Sigmoid colon (tissue), 7 donors: ENCODE measurements around the gene RPS6KL1. TPM values are rescaled to one million over a fixed set of nuclear protein-coding genes. Genes with fewer than 3 reads are reported as not detected.

Source experiments
- DNase-seq: peaks from one replicate; pipeline ENCODE4 v3.0.0-alpha.2; 2019
- H3K27ac ChIP-seq, 4 donors: fragments of 200-600 bp; sonication (generic); one replicate each; pipeline ENCODE4 v1.5.1; 2016 to 2019; ENCODE audit warnings: mild to moderate bottlenecking in 1 of 4
- H3K27me3 ChIP-seq, 3 donors: fragments of 200-600 bp; sonication (generic); one replicate each; pipeline ENCODE4 v1.5.1; 2019; ENCODE audit warnings: mild to moderate bottlenecking in 1 of 3
- H3K36me3 ChIP-seq, 4 donors: fragments of 200-600 bp; sonication (generic); one replicate each; pipeline ENCODE4 v1.5.1; 2016 to 2019
- H3K4me1 ChIP-seq, 4 donors: fragments of 200-600 bp; sonication (generic); one replicate each; pipeline ENCODE4 v1.5.1; 2017 to 2019
- H3K4me3 ChIP-seq, 4 donors: fragments of 200-600 bp; sonication (generic); one replicate each; pipeline ENCODE4 v1.5.1; 2017 to 2019; ENCODE audit warnings: mild to moderate bottlenecking in 2 of 4, moderate library complexity in 1 of 4
- H3K9me3 ChIP-seq, 4 donors: fragments of 200-600 bp in 3 of 4; sonication (generic) in 3 of 4; one replicate each; pipeline versions ENCODE4 v1.5.1 to v1.6.1; 2013 to 2019
- CTCF ChIP-seq, 4 experiments: fragments of 450-650 bp in 3 of 4; fragments of 200-600 bp in 1 of 4; IDR thresholded peaks; one replicate each; pipeline ENCODE4 v1.5.1; 2016 to 2019; ENCODE audit warnings: antibody characterized with exemption in 4 of 4, mild to moderate bottlenecking in 3 of 4, moderate library complexity in 2 of 4
- EP300 ChIP-seq, 4 donors: sonication (generic); formaldehyde crosslinking; IDR thresholded peaks; one replicate each; pipeline ENCODE4 v1.6.1; 2017; ENCODE audit warnings: antibody characterized with exemption in 4 of 4
- POLR2A ChIP-seq, 2 donors: fragments of 450-650 bp; IDR thresholded peaks; one replicate each; pipeline ENCODE4 v1.6.1; 2016; ENCODE audit warnings: antibody characterized with exemption in 2 of 2, mild to moderate bottlenecking in 2 of 2, moderate library complexity in 2 of 2
- POLR2AphosphoS5 ChIP-seq, 4 donors: sonication (generic); formaldehyde crosslinking; IDR thresholded peaks; one replicate each; pipeline ENCODE4 v1.6.1; 2017; ENCODE audit warnings: antibody characterized with exemption in 4 of 4
- WGBS, 2 donors: extraction: QIAGEN DNeasy Blood & Tissue Kit; methylation state at CpG; one replicate each; pipeline ENCODE4 v1.1.7; 2013; 5-methylcytosine and 5-hydroxymethylcytosine counted together
- intact Hi-C: fragments of 100-400 bp; cut with DNase I; formaldehyde crosslinking; loops from one replicate; pipeline ENCODE4 v1.15.1; 2023
- polyA plus RNA-seq, 3 donors: library from polyadenylated mRNA; stranded (reverse); fragments of 200-250 nt; gene quantifications; one replicate each; pipeline ENCODE4 v1.2.3, GENCODE V29; 2013
- total RNA-seq, 4 donors: library from RNA; depleted of rRNA; stranded (reverse); fragments of >200 nt; gene quantifications; one replicate each; pipeline ENCODE4 v1.1.0, GENCODE V29; 2016
- donor health status: healthy with polysubstance abuse.
- donor health status: Bipolar disorder and iron deficiency.
- donor health status: healthy.

RPS6KL1 gene
- total RNA-seq = 10 to 100 TPM in 1 of 4 donors, 1 to 10 TPM in 3; 4.6 to 11.1 (median 6.7) TPM
- 1 to 10 TPM; 1.8 to 4.0 (median 2.8) TPM for polyA plus RNA-seq

GRCh38 chr14:74922752-74923401 is at the start of gene RPS6KL1:
Gene RPS6KL1, minus strand, starts transcription at chr14:74923260. Its CDS starts 1,719 bp downstream, at chr14:74921541.
- no peak for TF ChIP-seq CTCF (IDR thresholded peaks at IDR 0.05)
- peak in 3 of 4 donors; percentile 25 to 63 (median 35) for TF ChIP-seq POLR2AphosphoS5 (IDR thresholded peaks at IDR 0.05)
- peak; percentile 93 for DNase-seq
- H3K27me3 ChIP-seq = no peaks in the 10 kb centered on the region
- peak within 1 kb of the TSS; percentile 67 to 82 (median 76) for H3K27ac ChIP-seq
- peaks cover 0 to 9% (median 0%) of the 10 kb centered on the region in 4 donors for H3K36me3 ChIP-seq
- 2 to 10% methylated on average over 51 of the region's 51 CpGs for WGBS, 2 donors
- no peaks in the 10 kb centered on the region for H3K9me3 ChIP-seq
- peaks cover 0 to 21% (median 12%) of the 10 kb centered on the region in 4 donors for H3K4me1 ChIP-seq
- intact Hi-C loops = no loop called here
- peak within 1 kb of the TSS; percentile 48 to 91 (median 73) for H3K4me3 ChIP-seq

- no peaks in the 10 kb centered on the region for H3K36me3 ChIP-seq
- 73 to 79% methylated on average over 1 of the region's 1 CpG for WGBS, 2 donors
- DNase-seq = no peak
- TF ChIP-seq CTCF (IDR thresholded peaks at IDR 0.05) = no peak
- no peak for TF ChIP-seq POLR2A (IDR thresholded peaks at IDR 0.05)
- no peak for TF ChIP-seq POLR2AphosphoS5 (IDR thresholded peaks at IDR 0.05)
- TF ChIP-seq EP300 (IDR thresholded peaks at IDR 0.05) = no peak
- no peaks in the 10 kb centered on the region for H3K27me3 ChIP-seq
- H3K9me3 ChIP-seq = no peaks in the 10 kb centered on the region
- H3K4me3 ChIP-seq = no peak overlapping the region
- peaks cover 0 to 5% (median 0%) of the 10 kb centered on the region in 4 donors for H3K4me1 ChIP-seq
- intact Hi-C loops = no loop called here
- H3K27ac ChIP-seq = peak overlapping the region in 1 of 4 donors; percentile 3
Measured at GRCh38 chr14:74968811-74969210, 45.8 kb upstream of the RPS6KL1 start.

GRCh38 chr14:74965486-74966153 is 42.6 kb upstream of the RPS6KL1 start:
- H3K9me3 ChIP-seq = no peaks in the 10 kb centered on the region
- no peaks in the 10 kb centered on the region for H3K27me3 ChIP-seq
- H3K27ac ChIP-seq = no peak overlapping the region
- peak; percentile 17 for DNase-seq
- no peak overlapping the region for H3K4me3 ChIP-seq
- intact Hi-C loops = no loop called here
- TF ChIP-seq EP300 (IDR thresholded peaks at IDR 0.05) = no peak
- TF ChIP-seq POLR2AphosphoS5 (IDR thresholded peaks at IDR 0.05) = no peak
- no peak for TF ChIP-seq CTCF (IDR thresholded peaks at IDR 0.05)
- H3K4me1 ChIP-seq = peaks cover 0 to 5% (median 0%) of the 10 kb centered on the region in 4 donors
- no peaks in the 10 kb centered on the region for H3K36me3 ChIP-seq
- 79 to 85% methylated on average over 5 of the region's 5 CpGs for WGBS, 2 donors

GRCh38 chr14:74964787-74965485 is 41.9 kb upstream of the RPS6KL1 start:
- Histone ChIP-seq H3K36me3 (no peaks in the 10 kb centered on the region), H3K4me1 (peaks cover 0 to 5% (median 0%) of the 10 kb centered on the region in 4 donors), H3K9me3 (no peaks in the 10 kb centered on the region), H3K4me3 (no peak overlapping the region), H3K27me3 (no peaks in the 10 kb centered on the region), H3K27ac (no peak overlapping the region)
- WGBS, 2 donors = 60 to 70% methylated on average over 4 of the region's 4 CpGs
- DNase-seq = peak; percentile 39
- TF ChIP-seq CTCF (IDR thresholded peaks at IDR 0.05) = no peak
- TF ChIP-seq EP300 (IDR thresholded peaks at IDR 0.05) = no peak
- no peak for TF ChIP-seq POLR2AphosphoS5 (IDR thresholded peaks at IDR 0.05)
- no peak for TF ChIP-seq POLR2A (IDR thresholded peaks at IDR 0.05)
- intact Hi-C loops = no loop called here
